Measurements from ENCODE around the gene PALLD.

Gene PALLD

DNA sequence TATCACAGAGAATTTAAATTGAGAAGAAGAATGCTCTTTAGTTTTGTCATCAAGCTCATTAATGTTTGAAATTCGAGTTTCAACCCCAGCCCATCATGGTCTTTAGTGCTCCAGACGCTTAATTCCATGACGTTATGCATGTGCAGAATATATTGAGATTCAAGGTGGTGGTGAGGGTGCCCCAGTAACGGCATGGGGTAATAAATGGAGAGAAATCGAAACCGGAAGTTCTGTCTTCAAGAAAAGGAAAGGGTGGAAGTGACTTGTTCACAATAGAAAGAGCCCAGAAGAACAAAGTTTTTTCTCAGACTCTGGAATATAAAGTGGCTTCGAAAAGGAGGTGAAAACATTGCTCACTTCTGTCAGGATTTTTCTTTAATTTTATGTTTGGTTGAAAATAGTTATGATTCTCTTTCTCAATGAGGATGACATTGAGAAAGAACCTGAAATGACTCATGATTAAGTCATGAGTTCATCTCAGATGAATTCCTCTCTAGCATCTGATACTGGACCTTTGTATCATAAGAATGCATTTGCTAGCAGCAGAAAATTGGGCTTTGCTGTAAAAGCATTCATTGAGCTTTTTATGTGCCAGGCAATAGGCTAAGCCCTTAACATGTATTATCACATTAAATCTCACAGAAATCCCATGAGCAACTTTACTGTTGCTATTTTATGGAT, 15.8 kb upstream of the PALLD start:
- Histone ChIP-seq H3K36me3 (replicated peaks in 1 of 2; ENCODE audit: control insufficient read depth in 2 of 2, insufficient read depth in 2 of 2, low read length in 2 of 2) (no peaks in the 10 kb centered on the region), H3K9me3 (replicated peaks in 1 of 2; ENCODE audit: control insufficient read depth in 2 of 2, insufficient read depth in 1 of 2, low read depth in 1 of 2, low read length in 2 of 2) (no peaks in the 10 kb centered on the region), H2AFZ (ENCODE audit: low read length) (peak overlapping the region; percentile 92), H3K4me3 (ENCODE audit: low read length in 2 of 2) (peak overlapping the region in 1 of 2 donors; percentile 39), H3K27ac (replicated peaks; ENCODE audit: low read length) (no peak overlapping the region), H3K4ac (ENCODE audit: low read length) (no peak overlapping the region), H2BK5ac (ENCODE audit: low read length) (no peak overlapping the region), H3K79me1 (ENCODE audit: low read depth, low read length) (no peaks in the 10 kb centered on the region), H2BK12ac (ENCODE audit: low read length) (no peak overlapping the region), H3K23ac (ENCODE audit: low read depth, low read length, poor library complexity) (no peak overlapping the region), H4K8ac (ENCODE audit: low read depth, low read length) (no peak overlapping the region), H3K9ac (ENCODE audit: low read depth, low read length, poor library complexity) (no peak overlapping the region), H3K4me1 (ENCODE audit: control insufficient read depth in 2 of 2, insufficient read depth in 1 of 2, low read depth in 1 of 2, low read length in 2 of 2) (no peaks in the 10 kb centered on the region), H2BK120ac (ENCODE audit: low read depth, low read length) (no peak overlapping the region), H3K18ac (ENCODE audit: low read length) (no peak overlapping the region), H3K4me2 (ENCODE audit: insufficient read depth, low read length, poor library complexity, severe bottlenecking) (no peak overlapping the region), H2AK5ac (ENCODE audit: low read depth, low read length) (no peak overlapping the region), H3K27me3 (ENCODE audit: control insufficient read depth in 3 of 3, insufficient read depth in 3 of 3, low read depth in 1 of 3, low read length in 3 of 3) (peaks cover 0 to 2% (median 0%) of the 10 kb centered on the region in 3 experiments), H2BK15ac (ENCODE audit: low read length) (no peak overlapping the region), H4K91ac (ENCODE audit: low read depth, low read length, poor library complexity) (no peak overlapping the region), H3K14ac (ENCODE audit: low read length) (no peak overlapping the region)
- DNase-seq (ENCODE audit: low spot score) = no peak
- no CpG with 5 or more reads among the region's 7 CpGs for WGBS, 2 donors (ENCODE audit: extremely low coverage in 2 of 2, insufficient read length in 2 of 2, insufficient replicate concordance in 1 of 2)

DNA sequence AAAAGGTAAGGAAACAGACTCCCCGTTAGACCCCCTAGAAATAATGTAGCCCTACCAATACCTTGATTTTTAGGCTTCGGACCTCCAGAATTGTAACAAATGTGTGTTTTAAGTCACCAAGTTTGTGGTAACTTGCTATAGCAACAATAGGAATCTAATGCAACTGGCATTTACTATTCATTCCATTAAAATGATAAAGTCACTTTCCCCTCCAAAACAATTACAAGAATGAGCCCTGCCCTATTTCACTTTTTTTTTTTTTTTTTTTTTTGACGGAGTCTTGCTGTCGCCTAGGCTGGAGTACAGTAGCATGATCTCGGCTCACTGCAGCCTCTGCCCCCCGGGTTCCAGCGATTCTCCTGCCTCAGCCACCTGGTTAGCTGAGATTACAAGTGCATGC, 13.0 kb upstream of the PALLD start:
- Histone ChIP-seq H2AFZ (ENCODE audit: low read length) (no peak overlapping the region), H2BK120ac (ENCODE audit: low read depth, low read length) (no peak overlapping the region), H3K9me3 (replicated peaks in 1 of 2; ENCODE audit: control insufficient read depth in 2 of 2, insufficient read depth in 1 of 2, low read depth in 1 of 2, low read length in 2 of 2) (no peaks in the 10 kb centered on the region), H3K4me3 (ENCODE audit: low read length in 2 of 2) (no peak overlapping the region), H3K9ac (ENCODE audit: low read depth, low read length, poor library complexity) (no peak overlapping the region), H3K27ac (replicated peaks; ENCODE audit: low read length) (no peak overlapping the region), H2AK5ac (ENCODE audit: low read depth, low read length) (no peak overlapping the region), H3K18ac (ENCODE audit: low read length) (no peak overlapping the region), H3K36me3 (replicated peaks in 1 of 2; ENCODE audit: control insufficient read depth in 2 of 2, insufficient read depth in 2 of 2, low read length in 2 of 2) (no peaks in the 10 kb centered on the region), H3K27me3 (ENCODE audit: control insufficient read depth in 3 of 3, insufficient read depth in 3 of 3, low read depth in 1 of 3, low read length in 3 of 3) (peaks cover 0 to 2% (median 0%) of the 10 kb centered on the region in 3 experiments), H4K8ac (ENCODE audit: low read depth, low read length) (no peak overlapping the region), H3K79me1 (ENCODE audit: low read depth, low read length) (no peaks in the 10 kb centered on the region), H3K4me2 (ENCODE audit: insufficient read depth, low read length, poor library complexity, severe bottlenecking) (no peak overlapping the region), H3K23ac (ENCODE audit: low read depth, low read length, poor library complexity) (no peak overlapping the region), H3K4ac (ENCODE audit: low read length) (no peak overlapping the region), H2BK12ac (ENCODE audit: low read length) (no peak overlapping the region), H2BK15ac (ENCODE audit: low read length) (no peak overlapping the region), H3K4me1 (ENCODE audit: control insufficient read depth in 2 of 2, insufficient read depth in 1 of 2, low read depth in 1 of 2, low read length in 2 of 2) (no peaks in the 10 kb centered on the region), H3K14ac (ENCODE audit: low read length) (no peak overlapping the region), H4K91ac (ENCODE audit: low read depth, low read length, poor library complexity) (no peak overlapping the region), H2BK5ac (ENCODE audit: low read length) (no peak overlapping the region)
- WGBS, 2 donors (ENCODE audit: extremely low coverage in 2 of 2, insufficient read length in 2 of 2, insufficient replicate concordance in 1 of 2) = no CpG with 5 or more reads among the region's 7 CpGs
- no peak for DNase-seq (ENCODE audit: low spot score)

DNA sequence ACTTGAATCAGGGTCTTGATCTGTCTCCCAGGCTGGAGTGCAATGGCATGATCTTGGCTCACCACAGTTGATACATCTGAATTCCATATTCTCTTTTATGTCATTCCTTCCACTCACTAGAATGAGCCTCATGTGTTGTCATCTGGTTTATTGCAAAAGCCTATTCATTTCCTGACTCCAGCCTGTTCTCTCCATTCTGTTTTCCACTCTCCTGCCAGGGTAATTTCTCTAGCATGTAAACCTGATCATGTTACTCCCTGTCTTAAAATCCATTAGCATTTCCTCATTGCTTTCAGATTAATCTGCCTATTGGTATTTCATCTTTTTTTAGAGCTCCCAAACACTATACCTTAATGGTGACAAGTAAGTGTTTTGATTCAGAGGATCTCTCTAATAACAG, 12.2 kb upstream of the PALLD start:
- no peak overlapping the region for H2BK15ac ChIP-seq (ENCODE audit: low read length)
- peaks cover 0 to 2% (median 0%) of the 10 kb centered on the region in 3 experiments for H3K27me3 ChIP-seq (ENCODE audit: control insufficient read depth in 3 of 3, insufficient read depth in 3 of 3, low read depth in 1 of 3, low read length in 3 of 3)
- no peaks in the 10 kb centered on the region for H3K79me1 ChIP-seq (ENCODE audit: low read depth, low read length)
- no peak overlapping the region for H4K91ac ChIP-seq (ENCODE audit: low read depth, low read length, poor library complexity)
- no peak overlapping the region for H3K4ac ChIP-seq (ENCODE audit: low read length)
- DNase-seq (ENCODE audit: low spot score) = no peak
- H2AK5ac ChIP-seq (ENCODE audit: low read depth, low read length) = no peak overlapping the region
- H3K4me2 ChIP-seq (ENCODE audit: insufficient read depth, low read length, poor library complexity, severe bottlenecking) = no peak overlapping the region
- H2BK120ac ChIP-seq (ENCODE audit: low read depth, low read length) = no peak overlapping the region
- H3K9ac ChIP-seq (ENCODE audit: low read depth, low read length, poor library complexity) = no peak overlapping the region
- no peak overlapping the region for H2AFZ ChIP-seq (ENCODE audit: low read length)
- H2BK5ac ChIP-seq (ENCODE audit: low read length) = no peak overlapping the region
- no peaks in the 10 kb centered on the region for H3K4me1 ChIP-seq (ENCODE audit: control insufficient read depth in 2 of 2, insufficient read depth in 1 of 2, low read depth in 1 of 2, low read length in 2 of 2)
- H4K8ac ChIP-seq (ENCODE audit: low read depth, low read length) = no peak overlapping the region
- H3K14ac ChIP-seq (ENCODE audit: low read length) = no peak overlapping the region
- H3K4me3 ChIP-seq (ENCODE audit: low read length in 2 of 2) = no peak overlapping the region
- no peak overlapping the region for H2BK12ac ChIP-seq (ENCODE audit: low read length)
- H3K36me3 ChIP-seq (replicated peaks in 1 of 2; ENCODE audit: control insufficient read depth in 2 of 2, insufficient read depth in 2 of 2, low read length in 2 of 2) = no peaks in the 10 kb centered on the region
- no peak overlapping the region for H3K18ac ChIP-seq (ENCODE audit: low read length)
- H3K9me3 ChIP-seq (replicated peaks in 1 of 2; ENCODE audit: control insufficient read depth in 2 of 2, insufficient read depth in 1 of 2, low read depth in 1 of 2, low read length in 2 of 2) = no peaks in the 10 kb centered on the region
- H3K23ac ChIP-seq (ENCODE audit: low read depth, low read length, poor library complexity) = no peak overlapping the region
- H3K27ac ChIP-seq (replicated peaks; ENCODE audit: low read length) = no peak overlapping the region

DNA sequence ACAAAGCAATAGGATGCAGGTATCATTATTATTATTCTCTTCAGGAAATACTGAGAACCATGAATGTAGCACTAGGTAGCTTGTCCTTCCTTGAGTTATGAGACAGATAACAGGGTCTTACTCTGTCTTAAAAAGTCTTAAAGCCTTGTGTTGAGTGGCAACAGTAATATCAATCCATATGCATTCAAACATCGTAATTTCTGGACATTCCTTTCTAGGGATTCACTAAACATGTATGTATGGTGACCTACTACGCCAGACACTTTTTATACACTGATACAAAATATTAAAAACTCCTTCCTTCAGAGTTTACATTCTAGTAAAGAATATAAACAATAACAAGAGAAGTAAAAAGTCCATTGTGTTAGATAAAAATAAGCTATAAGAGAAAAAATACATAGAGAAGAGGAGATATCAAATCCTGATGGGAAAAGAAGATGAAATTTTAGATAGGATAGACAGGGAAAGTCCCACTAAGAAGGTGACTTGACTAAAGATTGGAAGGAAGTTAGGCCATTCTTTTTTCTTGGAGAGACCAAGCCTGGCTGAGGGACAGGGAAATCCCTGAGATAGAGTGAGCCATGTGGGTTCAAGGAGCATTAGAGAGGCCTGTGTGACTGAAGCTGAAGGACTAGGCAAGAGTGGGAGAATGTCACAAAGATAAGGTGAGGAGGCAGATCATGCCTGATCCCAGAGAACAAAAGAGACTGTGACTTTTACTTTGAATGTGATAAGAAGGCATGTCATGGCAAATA, 11.5 kb upstream of the PALLD start:
- no peak overlapping the region for H3K27ac ChIP-seq (replicated peaks; ENCODE audit: low read length)
- no peak overlapping the region for H3K23ac ChIP-seq (ENCODE audit: low read depth, low read length, poor library complexity)
- no peak overlapping the region for H4K91ac ChIP-seq (ENCODE audit: low read depth, low read length, poor library complexity)
- H2AFZ ChIP-seq (ENCODE audit: low read length) = no peak overlapping the region
- no peak overlapping the region for H3K4ac ChIP-seq (ENCODE audit: low read length)
- no peak overlapping the region for H2BK5ac ChIP-seq (ENCODE audit: low read length)
- H3K9ac ChIP-seq (ENCODE audit: low read depth, low read length, poor library complexity) = no peak overlapping the region
- no peak overlapping the region for H2BK12ac ChIP-seq (ENCODE audit: low read length)
- H4K8ac ChIP-seq (ENCODE audit: low read depth, low read length) = no peak overlapping the region
- WGBS, 2 donors (ENCODE audit: extremely low coverage in 2 of 2, insufficient read length in 2 of 2, insufficient replicate concordance in 1 of 2) = no CpG with 5 or more reads among the region's 2 CpGs
- no peak overlapping the region for H3K14ac ChIP-seq (ENCODE audit: low read length)
- H3K18ac ChIP-seq (ENCODE audit: low read length) = no peak overlapping the region
- no peak overlapping the region for H2BK120ac ChIP-seq (ENCODE audit: low read depth, low read length)
- no peak for DNase-seq (ENCODE audit: low spot score)
- H2BK15ac ChIP-seq (ENCODE audit: low read length) = no peak overlapping the region
- H3K4me3 ChIP-seq (ENCODE audit: low read length in 2 of 2) = no peak overlapping the region
- no peaks in the 10 kb centered on the region for H3K79me1 ChIP-seq (ENCODE audit: low read depth, low read length)
- peaks cover 0 to 2% (median 0%) of the 10 kb centered on the region in 3 experiments for H3K27me3 ChIP-seq (ENCODE audit: control insufficient read depth in 3 of 3, insufficient read depth in 3 of 3, low read depth in 1 of 3, low read length in 3 of 3)
- no peak overlapping the region for H3K4me2 ChIP-seq (ENCODE audit: insufficient read depth, low read length, poor library complexity, severe bottlenecking)
- H3K4me1 ChIP-seq (ENCODE audit: control insufficient read depth in 2 of 2, insufficient read depth in 1 of 2, low read depth in 1 of 2, low read length in 2 of 2) = no peaks in the 10 kb centered on the region
- no peaks in the 10 kb centered on the region for H3K9me3 ChIP-seq (replicated peaks in 1 of 2; ENCODE audit: control insufficient read depth in 2 of 2, insufficient read depth in 1 of 2, low read depth in 1 of 2, low read length in 2 of 2)
- H2AK5ac ChIP-seq (ENCODE audit: low read depth, low read length) = no peak overlapping the region
- no peaks in the 10 kb centered on the region for H3K36me3 ChIP-seq (replicated peaks in 1 of 2; ENCODE audit: control insufficient read depth in 2 of 2, insufficient read depth in 2 of 2, low read length in 2 of 2)

All from neuronal stem cell (in vitro differentiated cells).